Hepatocyte (in vitro differentiated cells): Measurements from ENCODE around the gene POLR2E. TPM values are rescaled to one million over a fixed set of nuclear protein-coding genes. Genes with fewer than 3 reads are reported as not detected.

Experiments used
- DNase-seq: peaks from one replicate; pipeline ENCODE4 v3.0.0-alpha.2; 2016; ENCODE audit warnings: low spot score
- H2AFZ ChIP-seq: fragments of 200-600 bp; sonication (generic); 2 replicates; pipeline ENCODE4 v1.6.0; 2016; ENCODE audit warnings: antibody characterized with exemption, mild to moderate bottlenecking
- H3K27ac ChIP-seq: fragments of 200-600 bp; sonication (generic); 2 replicates; pipeline ENCODE4 v1.5.1; 2016; ENCODE audit warnings: mild to moderate bottlenecking
- H3K27me3 ChIP-seq: fragments of 200-600 bp; sonication (generic); 2 replicates; pipeline ENCODE4 v1.6.1; 2016
- H3K36me3 ChIP-seq: fragments of 200-600 bp; sonication (generic); replicated peaks from 2 replicates; pipeline ENCODE4 v1.5.1; 2016; ENCODE audit warnings: low read depth; ENCODE audit not compliant: insufficient read depth
- H3K4me1 ChIP-seq: fragments of 200-600 bp; sonication (generic); 2 replicates; pipeline ENCODE4 v1.5.1; 2016; ENCODE audit warnings: mild to moderate bottlenecking, moderate library complexity; ENCODE audit not compliant: insufficient read depth
- H3K4me2 ChIP-seq: fragments of 200-600 bp; sonication (generic); 2 replicates; pipeline ENCODE4 v1.6.0; 2016
- H3K4me3 ChIP-seq: fragments of 200-600 bp; sonication (generic); 2 replicates; pipeline ENCODE4 v1.5.1; 2016; ENCODE audit warnings: mild to moderate bottlenecking
- H3K79me2 ChIP-seq: fragments of 200-600 bp; sonication (generic); 2 replicates; pipeline ENCODE4 v1.6.0; 2017; ENCODE audit warnings: mild to moderate bottlenecking
- H3K9me2 ChIP-seq: fragments of 200-600 bp; sonication (generic); replicated peaks from 2 replicates; pipeline ENCODE4 v1.6.0; 2017; ENCODE audit warnings: mild to moderate bottlenecking; ENCODE audit not compliant: insufficient read depth
- H3K9me3 ChIP-seq: fragments of 200-600 bp; sonication (generic); 2 replicates; pipeline ENCODE4 v1.5.1; 2016; ENCODE audit warnings: low read depth, mild to moderate bottlenecking
- H4K20me1 ChIP-seq: fragments of 200-600 bp; sonication (generic); 2 replicates; pipeline ENCODE4 v1.6.0; 2016; ENCODE audit warnings: mild to moderate bottlenecking; ENCODE audit not compliant: insufficient read depth, poor library complexity, severe bottlenecking
- EZH2 ChIP-seq: fragments of 200-600 bp; sonication (generic); IDR thresholded peaks from 2 replicates; pipeline ENCODE4 v1.6.1; 2016; ENCODE audit warnings: antibody characterized with exemption, mild to moderate bottlenecking, borderline replicate concordance
- EZH2phosphoT487 ChIP-seq: fragments of 200-600 bp; sonication (generic); IDR thresholded peaks from one replicate; pipeline ENCODE4 v1.6.1; 2018; ENCODE audit warnings: antibody characterized with exemption, mild to moderate bottlenecking, low read depth, moderate library complexity; ENCODE audit not compliant: unreplicated experiment, severe bottlenecking
- WGBS: methylation state at CpG from one replicate; pipeline ENCODE4 v1.1.6; 2016; ENCODE audit warnings: low lambda C conversion rate; ENCODE audit errors: missing lambda C conversion rate; 5-methylcytosine and 5-hydroxymethylcytosine counted together
- polyA plus RNA-seq: library from polyadenylated mRNA; unstranded; fragments of >200 nt; fragmentation: Nextera tagmentation; extraction: Ambion mirVana; gene quantifications from 2 replicates; pipeline ENCODE4 v1.2.1, GENCODE V29; 2016
- total RNA-seq: library from RNA; depleted of rRNA; stranded (reverse); fragments of >200 nt; gene quantifications from 2 replicates; pipeline ENCODE4 v1.2.3, GENCODE V29; 2014
- TF ChIP-seq, protein P1 (sequence below): fragments of 200-600 bp; sonication (generic); IDR thresholded peaks from 2 replicates; pipeline ENCODE4 v1.5.1; 2016; ENCODE audit warnings: antibody characterized with exemption, mild to moderate bottlenecking; ENCODE audit not compliant: poor library complexity

The POLR2E gene
- total and polyA plus RNA-seq, 2 experiments from 2014 or later, result 126 to 328 TPM

- no peak for DNase-seq
- TF ChIP-seq, protein P1, sequence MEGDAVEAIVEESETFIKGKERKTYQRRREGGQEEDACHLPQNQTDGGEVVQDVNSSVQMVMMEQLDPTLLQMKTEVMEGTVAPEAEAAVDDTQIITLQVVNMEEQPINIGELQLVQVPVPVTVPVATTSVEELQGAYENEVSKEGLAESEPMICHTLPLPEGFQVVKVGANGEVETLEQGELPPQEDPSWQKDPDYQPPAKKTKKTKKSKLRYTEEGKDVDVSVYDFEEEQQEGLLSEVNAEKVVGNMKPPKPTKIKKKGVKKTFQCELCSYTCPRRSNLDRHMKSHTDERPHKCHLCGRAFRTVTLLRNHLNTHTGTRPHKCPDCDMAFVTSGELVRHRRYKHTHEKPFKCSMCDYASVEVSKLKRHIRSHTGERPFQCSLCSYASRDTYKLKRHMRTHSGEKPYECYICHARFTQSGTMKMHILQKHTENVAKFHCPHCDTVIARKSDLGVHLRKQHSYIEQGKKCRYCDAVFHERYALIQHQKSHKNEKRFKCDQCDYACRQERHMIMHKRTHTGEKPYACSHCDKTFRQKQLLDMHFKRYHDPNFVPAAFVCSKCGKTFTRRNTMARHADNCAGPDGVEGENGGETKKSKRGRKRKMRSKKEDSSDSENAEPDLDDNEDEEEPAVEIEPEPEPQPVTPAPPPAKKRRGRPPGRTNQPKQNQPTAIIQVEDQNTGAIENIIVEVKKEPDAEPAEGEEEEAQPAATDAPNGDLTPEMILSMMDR, result no peak
- no peak for TF ChIP-seq EZH2phosphoT487
- TF ChIP-seq EZH2, result no peak
- H3K9me3 ChIP-seq, result no peaks in the 10 kb centered on the region
- H3K4me3 ChIP-seq, result no peak overlapping the region
- peaks cover 11% of the 10 kb centered on the region for H3K27me3 ChIP-seq
- no peaks in the 10 kb centered on the region for H3K79me2 ChIP-seq
- 95% methylated on average over 4 of the region's 4 CpGs for WGBS
- H3K4me1 ChIP-seq, result no peaks in the 10 kb centered on the region
- no peak overlapping the region for H3K27ac ChIP-seq
- no peaks in the 10 kb centered on the region for H3K36me3 ChIP-seq
- no peak overlapping the region for H3K4me2 ChIP-seq
- H2AFZ ChIP-seq, result no peak overlapping the region
- H4K20me1 ChIP-seq, result no peaks in the 10 kb centered on the region
- no peaks in the 10 kb centered on the region for H3K9me2 ChIP-seq
Measured at GRCh38 chr19:1076046-1076386, 19.2 kb downstream of the POLR2E start.

DNA sequence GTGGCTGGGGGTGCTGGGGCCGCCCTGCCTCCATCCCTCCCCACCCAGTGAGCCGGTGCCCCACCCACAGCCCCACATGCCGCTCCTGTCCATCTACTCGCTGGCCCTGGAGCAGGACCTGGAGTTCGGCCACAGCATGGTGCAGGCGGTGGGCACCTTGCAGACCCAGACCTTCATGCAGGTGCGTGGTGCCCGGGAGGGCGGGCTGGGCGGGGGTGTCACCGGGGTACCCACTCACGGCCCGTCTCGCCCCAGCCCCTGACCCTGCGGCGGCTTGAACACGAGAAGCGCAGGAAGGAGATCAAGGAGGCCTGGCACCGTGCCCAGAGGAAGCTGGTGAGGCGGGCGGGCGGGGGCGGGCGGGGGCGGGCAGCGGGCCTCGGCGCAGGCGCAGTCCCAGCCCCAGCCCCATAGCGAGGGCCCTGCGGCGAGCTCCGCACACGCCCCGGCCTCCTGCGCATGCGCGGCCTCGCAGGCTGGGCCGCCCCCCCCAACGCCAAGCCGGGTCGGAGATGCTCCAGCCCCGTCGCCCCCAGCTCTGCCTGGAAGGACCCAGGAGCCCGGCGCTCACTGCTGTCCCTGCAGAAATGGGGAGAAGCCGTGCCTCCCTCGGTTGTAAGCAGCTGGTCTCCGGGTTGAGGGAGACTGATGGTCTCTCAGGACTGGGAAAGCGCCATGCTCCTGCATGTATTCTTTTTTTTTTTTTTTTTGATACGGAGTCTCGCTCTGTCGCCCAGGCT, 20.5 kb downstream of the POLR2E start:
- Histone ChIP-seq H3K79me2 (no peaks in the 10 kb centered on the region), H3K4me2 (no peak overlapping the region), H3K9me2 (no peaks in the 10 kb centered on the region), H3K4me3 (no peak overlapping the region), H2AFZ (no peak overlapping the region), H3K4me1 (no peaks in the 10 kb centered on the region), H3K9me3 (no peaks in the 10 kb centered on the region), H3K27ac (no peak overlapping the region), H3K36me3 (no peaks in the 10 kb centered on the region), H3K27me3 (peaks cover 24% of the 10 kb centered on the region), H4K20me1 (no peaks in the 10 kb centered on the region)
- 93% methylated on average over 12 of the region's 54 CpGs for WGBS
- no peak for DNase-seq
- TF ChIP-seq EZH2phosphoT487, result no peak
- TF ChIP-seq EZH2, result no peak
- TF ChIP-seq, protein P1, result no peak

DNA sequence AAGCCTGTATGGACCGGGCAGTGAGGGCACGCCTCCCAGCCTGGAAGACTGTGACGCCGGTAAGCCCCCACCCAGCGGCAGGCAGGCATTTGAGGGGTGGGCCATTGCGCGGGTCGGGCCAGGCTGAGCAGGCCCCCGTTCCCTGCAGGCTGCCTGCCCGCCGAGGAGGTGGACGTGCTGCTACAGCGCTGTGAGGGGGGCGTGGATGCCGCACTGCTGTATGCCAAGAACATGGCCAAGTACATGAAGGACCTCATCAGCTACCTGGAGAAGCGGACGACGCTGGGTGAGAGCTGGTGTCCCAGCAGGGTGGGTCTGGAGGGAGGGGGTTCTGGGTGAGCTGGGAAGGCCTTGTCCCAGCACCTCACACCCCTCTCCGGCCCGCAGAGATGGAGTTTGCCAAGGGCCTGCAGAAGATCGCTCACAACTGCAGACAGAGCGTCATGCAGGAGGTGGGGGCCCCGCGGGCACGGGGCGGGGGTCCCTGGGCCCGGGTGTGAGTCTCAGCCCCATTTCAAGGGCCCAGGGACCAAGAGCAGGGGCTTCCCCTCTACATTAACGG, 21.1 kb downstream of the POLR2E start:
- no peak for DNase-seq
- H3K36me3 ChIP-seq, result no peaks in the 10 kb centered on the region
- no peaks in the 10 kb centered on the region for H3K79me2 ChIP-seq
- H3K4me1 ChIP-seq, result no peaks in the 10 kb centered on the region
- no peak overlapping the region for H3K4me2 ChIP-seq
- WGBS, result 91% methylated on average over 19 of the region's 28 CpGs
- peaks cover 31% of the 10 kb centered on the region for H3K27me3 ChIP-seq
- H3K27ac ChIP-seq, result no peak overlapping the region
- no peaks in the 10 kb centered on the region for H3K9me2 ChIP-seq
- H3K4me3 ChIP-seq, result no peak overlapping the region
- no peaks in the 10 kb centered on the region for H3K9me3 ChIP-seq
- no peak overlapping the region for H2AFZ ChIP-seq
- TF ChIP-seq EZH2phosphoT487, result no peak
- no peak for TF ChIP-seq EZH2
- TF ChIP-seq, protein P1, result no peak
- H4K20me1 ChIP-seq, result no peaks in the 10 kb centered on the region
